Thoracic aorta (tissue), 2 donors: ENCODE measurements around the gene XRRA1. TPM values are rescaled to one million over a fixed set of nuclear protein-coding genes. Genes with fewer than 3 reads are reported as not detected.

Source experiments
- ATAC-seq: fragments of 150-250 bp; one replicate; pipeline ENCODE4 v1.8.0; 2017; ENCODE audit warnings: low read depth; ENCODE audit not compliant: insufficient number of reproducible peaks, low FRiP score
- DNase-seq: peaks from one replicate; pipeline ENCODE4 v3.0.0-alpha.2; 2020; ENCODE audit warnings: low spot score
- H3K27ac ChIP-seq, 2 donors: fragments of 200-600 bp; sonication (generic); 1 replicate in 1 of 2; 2 replicates in 1 of 2; pipeline ENCODE4 v1.5.1; 2016; ENCODE audit warnings: mild to moderate bottlenecking in 2 of 2, moderate library complexity in 2 of 2
- H3K27me3 ChIP-seq: fragments of 200-600 bp; sonication (generic); replicated peaks from 2 replicates; pipeline ENCODE4 v1.6.0; 2016; ENCODE audit warnings: mild to moderate bottlenecking; ENCODE audit not compliant: insufficient read depth
- H3K36me3 ChIP-seq: fragments of 200-600 bp; sonication (generic); one replicate; pipeline ENCODE4 v1.5.1; 2016
- H3K4me1 ChIP-seq, 2 donors: fragments of 200-600 bp; sonication (generic); 1 replicate in 1 of 2; 2 replicates in 1 of 2; pipeline versions ENCODE4 v1.5.1 to v1.6.0; 2016; ENCODE audit warnings: low read depth in 2 of 2, mild to moderate bottlenecking in 1 of 2; ENCODE audit not compliant: control insufficient read depth in 1 of 2
- H3K4me3 ChIP-seq: fragments of 200-600 bp; sonication (generic); 2 replicates; pipeline ENCODE4 v1.5.1; 2016; ENCODE audit warnings: mild to moderate bottlenecking
- H3K9me3 ChIP-seq: fragments of 200-600 bp; sonication (generic); 2 replicates; pipeline ENCODE4 v1.5.1; 2016
- CTCF ChIP-seq: fragments of 200-600 bp; sonication (generic); IDR thresholded peaks from one replicate; pipeline ENCODE4 v1.5.1; 2019; ENCODE audit warnings: antibody characterized with exemption
- total RNA-seq, 2 donors: library from RNA; depleted of rRNA; stranded (reverse); fragments of >200 nt; gene quantifications; one replicate each; pipeline versions ENCODE4 v1.1.0 to v1.2.3, GENCODE V29; 2016

The XRRA1 gene
- total RNA-seq, 2 donors from 2014 or later = 13.1 to 106 TPM

DNA sequence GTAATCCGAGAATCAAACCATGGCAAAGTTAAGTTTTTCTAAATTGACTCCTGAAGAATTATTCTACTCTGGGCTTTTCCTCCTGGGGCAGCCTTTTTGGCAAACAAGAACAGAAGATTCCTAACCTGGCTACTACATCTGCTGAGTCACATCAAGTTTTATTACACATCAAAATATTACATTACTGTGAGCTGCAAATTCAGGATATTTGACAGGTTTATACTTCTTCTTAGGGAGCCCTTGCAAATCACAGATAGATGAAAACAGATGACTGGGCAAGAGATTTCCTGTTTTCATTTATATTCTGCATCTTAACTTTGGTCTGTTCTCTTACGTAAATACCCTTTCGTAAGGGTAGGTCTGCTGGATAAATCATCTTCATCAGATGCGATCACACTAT is 23.6 kb downstream of the XRRA1 start:
- H3K36me3 ChIP-seq = peaks cover 11% of the 10 kb centered on the region
- ATAC-seq = no peak
- no peak overlapping the region for H3K4me3 ChIP-seq
- DNase-seq = no peak
- no peak overlapping the region for H3K27ac ChIP-seq
- peaks cover 0 to 9% of the 10 kb centered on the region in 2 donors for H3K4me1 ChIP-seq
- H3K27me3 ChIP-seq = no peaks in the 10 kb centered on the region
- H3K9me3 ChIP-seq = no peaks in the 10 kb centered on the region
- no peak for TF ChIP-seq CTCF

DNA sequence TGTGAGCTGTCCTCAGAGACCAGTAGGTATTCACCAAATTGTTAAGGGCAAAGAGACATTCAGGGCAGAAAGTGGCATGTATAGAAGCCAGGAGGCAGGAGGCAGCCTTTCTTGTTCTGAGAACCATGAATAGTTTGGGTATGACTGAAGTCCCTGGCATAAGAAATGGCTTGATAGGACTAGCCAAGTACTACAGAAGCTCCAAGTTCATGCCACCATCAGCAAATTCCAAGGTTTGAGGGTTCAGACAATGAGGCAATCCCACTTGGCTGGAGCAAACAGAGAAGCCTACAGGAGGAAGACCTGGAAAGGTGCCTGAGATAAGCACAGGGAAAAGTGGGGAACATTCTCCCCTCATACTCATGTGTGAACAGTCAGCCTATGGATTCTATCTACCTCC is 25.8 kb downstream of the XRRA1 start:
- peaks cover 0 to 9% of the 10 kb centered on the region in 2 donors for H3K4me1 ChIP-seq
- DNase-seq (no peak), ATAC-seq (no peak)
- H3K4me3 ChIP-seq = no peak overlapping the region
- TF ChIP-seq CTCF = no peak
- peak overlapping the region in 1 of 2 donors; percentile 36 for H3K27ac ChIP-seq
- no peaks in the 10 kb centered on the region for H3K9me3 ChIP-seq
- peaks cover 30% of the 10 kb centered on the region for H3K36me3 ChIP-seq
- no peaks in the 10 kb centered on the region for H3K27me3 ChIP-seq

GRCh38 chr11:74909812-74910211 is 39.1 kb downstream of the XRRA1 start:
- TF ChIP-seq CTCF = no peak
- Histone ChIP-seq H3K27me3 (no peaks in the 10 kb centered on the region), H3K27ac (no peak overlapping the region), H3K4me3 (no peak overlapping the region), H3K36me3 (peaks cover 12% of the 10 kb centered on the region), H3K9me3 (no peaks in the 10 kb centered on the region), H3K4me1 (peaks cover 0 to 4% of the 10 kb centered on the region in 2 donors)
- no peak for ATAC-seq
- DNase-seq = no peak

- TF ChIP-seq CTCF = no peak
- no peak overlapping the region for H3K4me3 ChIP-seq
- DNase-seq (no peak), ATAC-seq (no peak)
- H3K36me3 ChIP-seq = peaks cover 12% of the 10 kb centered on the region
- H3K4me1 ChIP-seq = peaks cover 0 to 6% of the 10 kb centered on the region in 2 donors
- no peaks in the 10 kb centered on the region for H3K9me3 ChIP-seq
- H3K27ac ChIP-seq = no peak overlapping the region
- no peaks in the 10 kb centered on the region for H3K27me3 ChIP-seq
Observed at GRCh38 chr11:74909385-74909784, 39.5 kb downstream of the XRRA1 start.

DNA sequence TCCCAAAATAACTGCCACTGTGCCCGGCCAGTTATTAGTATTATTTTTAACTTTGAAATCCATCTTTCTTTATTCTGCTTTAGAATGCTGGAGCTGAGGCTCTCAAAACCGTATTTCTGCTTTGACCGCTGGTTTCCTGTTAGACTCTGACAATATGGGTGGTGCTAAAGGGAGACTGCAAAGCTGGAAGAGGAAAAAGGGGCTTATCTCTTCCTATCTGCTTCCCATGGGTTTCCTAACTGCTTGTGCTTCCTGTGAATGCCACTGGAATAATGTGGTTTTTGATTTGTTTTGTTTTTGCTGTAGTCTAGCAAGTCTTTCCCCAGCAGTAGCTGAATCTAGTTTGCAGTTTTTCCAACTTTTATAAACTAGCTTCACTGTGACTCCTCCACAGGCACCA is 43.6 kb downstream of the XRRA1 start:
- Histone ChIP-seq H3K4me1 (peaks cover 0 to 6% of the 10 kb centered on the region in 2 donors), H3K9me3 (peaks cover 9% of the 10 kb centered on the region), H3K27me3 (no peaks in the 10 kb centered on the region), H3K36me3 (peaks cover 17% of the 10 kb centered on the region), H3K4me3 (no peak overlapping the region), H3K27ac (peak overlapping the region in 1 of 2 donors; percentile 33)
- ATAC-seq (no peak), DNase-seq (no peak)
- TF ChIP-seq CTCF = no peak
